GM12878 (cell line): ENCODE data around the gene SRP14. TPM values are rescaled to one million over a fixed set of nuclear protein-coding genes. Genes with fewer than 3 reads are reported as not detected.

Experiments used
- ATAC-seq: fragments of 200-7000 bp; cut with Tn5 transposase; 3 replicates; pipeline ENCODE4 v1.9.1; 2020; ENCODE audit warnings: mild to moderate bottlenecking, moderate library complexity
- BruUV-seq: library from RNA; stranded (reverse); fragments of 400-500 nt; replicated peaks from 2 replicates; lab custom pipeline; 2021; lab: Mats Ljungman, UMichigan
- CTCF ChIA-PET: fragments of 300-600 bp; sonication (Branson Sonifier 250); formaldehyde crosslinking; extraction: SDS; loops from one replicate; lab custom pipeline; 2021; ENCODE audit warnings: inconsistent platforms; lab: Yijun Ruan, JAX
- POLR2A ChIA-PET: fragments of 350-600 bp; formaldehyde crosslinking; extraction: SDS; loops from one replicate; lab custom pipeline; 2021; ENCODE audit warnings: inconsistent platforms; lab: Charles Lee
- RAD21 ChIA-PET: fragments of 300-600 bp; sonication (Branson Sonifier 250); formaldehyde crosslinking; loops from one replicate; lab custom pipeline; 2023; ENCODE audit warnings: antibody characterized with exemption; ENCODE audit not compliant: unreplicated experiment; lab: Charles Lee
- SMC1A ChIA-PET: fragments of 300-600 bp; sonication (Branson Sonifier 250); formaldehyde crosslinking; loops from one replicate; lab custom pipeline; 2023; ENCODE audit not compliant: unreplicated experiment, uncharacterized antibody; lab: Charles Lee
- DNase-seq: peaks from one replicate; pipeline ENCODE4 v3.0.0-alpha.2; 2011; ENCODE audit warnings: low read depth, low spot score
- FAIRE-seq: peaks from 3 replicates; lab custom pipeline; 2011; peaks lifted over from hg19 to GRCh38; lab: Jason Lieb, UNC
- H2AFZ ChIP-seq: 2 replicates; pipeline ENCODE4 v1.6.0; 2011; ENCODE audit warnings: low read depth, low read length, control low read depth; ENCODE audit not compliant: control insufficient read depth
- H3K27ac ChIP-seq: 2 replicates; pipeline ENCODE4 v1.5.1; 2011; ENCODE audit warnings: control low read depth; ENCODE audit not compliant: control insufficient read depth, insufficient read depth
- H3K27me3 ChIP-seq, 2 experiments: replicated peaks in 1 of 2; 2 replicates each; pipeline versions ENCODE4 v1.6.0 to v1.6.1; 2011; ENCODE audit warnings: low read length in 1 of 2; ENCODE audit not compliant: control insufficient read depth in 2 of 2, insufficient read depth in 2 of 2
- H3K36me3 ChIP-seq, 2 experiments: 2 replicates each; pipeline ENCODE4 v1.5.1; 2011; ENCODE audit warnings: low read length in 1 of 2; ENCODE audit not compliant: control insufficient read depth in 2 of 2, insufficient read depth in 2 of 2
- H3K4me1 ChIP-seq: 2 replicates; pipeline ENCODE4 v1.6.1; 2011; ENCODE audit warnings: mild to moderate bottlenecking, low read length, moderate library complexity, mixed read lengths; ENCODE audit not compliant: control insufficient read depth, insufficient read depth
- H3K4me2 ChIP-seq: 2 replicates; pipeline ENCODE4 v1.6.0; 2011; ENCODE audit warnings: control low read depth; ENCODE audit not compliant: control insufficient read depth, insufficient read depth
- H3K4me3 ChIP-seq: fragments of 200-600 bp; sonication (generic); 2 replicates; pipeline ENCODE4 v1.5.1; 2016
- H3K79me2 ChIP-seq: 2 replicates; pipeline ENCODE4 v1.6.0; 2011; ENCODE audit warnings: low read length; ENCODE audit not compliant: control insufficient read depth, insufficient read depth
- H3K9ac ChIP-seq: 2 replicates; pipeline ENCODE4 v1.8.0; 2011; ENCODE audit warnings: low read length, control low read depth, mixed read lengths; ENCODE audit not compliant: control insufficient read depth, insufficient read depth
- H3K9me3 ChIP-seq: replicated peaks from 3 replicates; pipeline ENCODE4 v1.5.1; 2011; ENCODE audit warnings: mild to moderate bottlenecking, low read length; ENCODE audit not compliant: control insufficient read depth, insufficient read depth
- H4K20me1 ChIP-seq: 2 replicates; pipeline ENCODE4 v1.6.0; 2011; ENCODE audit not compliant: control insufficient read depth, insufficient read depth
- BCL3 ChIP-seq: IDR thresholded peaks from 2 replicates; pipeline ENCODE4 v1.6.1; 2011; ENCODE audit warnings: borderline replicate concordance, low read depth, mild to moderate bottlenecking, moderate library complexity, low read length; ENCODE audit not compliant: insufficient read depth, poor library complexity, severe bottlenecking
- BHLHE40 ChIP-seq, 2 experiments: fragments of 450-650 bp in 1 of 2; IDR thresholded peaks; 2 replicates each; pipeline ENCODE4 v1.6.1; 2011 to 2017; ENCODE audit warnings: low read depth in 2 of 2, borderline replicate concordance in 1 of 2, improper control_type of control experiment in 1 of 2, low read length in 1 of 2, mild to moderate bottlenecking in 1 of 2
- CREB1 ChIP-seq: IDR thresholded peaks from 2 replicates; pipeline ENCODE4 v1.6.1; 2012; ENCODE audit warnings: low read depth, mild to moderate bottlenecking, inconsistent platforms
- FOXK2 ChIP-seq: fragments of 450-650 bp; IDR thresholded peaks from 2 replicates; pipeline ENCODE4 v1.6.1; 2017; ENCODE audit warnings: mild to moderate bottlenecking, moderate library complexity
- IRF4 ChIP-seq: IDR thresholded peaks from 2 replicates; pipeline ENCODE4 v1.6.1; 2011; ENCODE audit warnings: low read depth, low read length
- IRF5 ChIP-seq: fragments of 450-650 bp; IDR thresholded peaks from 2 replicates; pipeline ENCODE4 v1.6.1; 2017; ENCODE audit warnings: borderline replicate concordance
- PML ChIP-seq: IDR thresholded peaks from 2 replicates; pipeline ENCODE4 v1.6.1; 2012; ENCODE audit warnings: low read length, inconsistent platforms
- RAD51 ChIP-seq: fragments of 450-650 bp; IDR thresholded peaks from 2 replicates; pipeline ENCODE4 v1.6.1; 2016; ENCODE audit warnings: moderate library complexity, mild to moderate bottlenecking, inconsistent platforms
- SMAD1 ChIP-seq: fragments of 450-650 bp; IDR thresholded peaks from 2 replicates; pipeline ENCODE4 v1.6.1; 2018; ENCODE audit warnings: mild to moderate bottlenecking, low read depth; ENCODE audit not compliant: partially characterized antibody
- SREBF2 ChIP-seq: IDR thresholded peaks from 2 replicates; pipeline ENCODE4 v1.6.1; 2012; ENCODE audit warnings: mild to moderate bottlenecking, low read length
- TAF1 ChIP-seq: IDR thresholded peaks from 2 replicates; pipeline ENCODE4 v1.6.1; 2011; ENCODE audit warnings: mild to moderate bottlenecking, low read depth, low read length, borderline replicate concordance
- TCF12 ChIP-seq: IDR thresholded peaks from 2 replicates; pipeline ENCODE4 v1.6.1; 2011; ENCODE audit warnings: low read depth, mild to moderate bottlenecking, low read length
- YBX1 ChIP-seq: fragments of 450-650 bp; IDR thresholded peaks from 2 replicates; pipeline ENCODE4 v1.6.1; 2016; ENCODE audit warnings: antibody characterized with exemption
- ZNF207 ChIP-seq: fragments of 450-650 bp; IDR thresholded peaks from 2 replicates; pipeline ENCODE4 v1.6.1; 2014; ENCODE audit warnings: antibody characterized with exemption, mild to moderate bottlenecking, borderline replicate concordance
- ZNF274 ChIP-seq: IDR thresholded peaks from one replicate; pipeline ENCODE4 v1.8.0; 2011; ENCODE audit not compliant: insufficient read length, insufficient read depth
- WGBS: methylation state at CpG from one replicate; pipeline ENCODE4 v1.1.6; 2016; ENCODE audit warnings: low lambda C conversion rate; ENCODE audit not compliant: insufficient replicate concordance, insufficient coverage; ENCODE audit errors: missing lambda C conversion rate; 5-methylcytosine and 5-hydroxymethylcytosine counted together
- in situ Hi-C: fragments of 300-500 bp; cut with MboI; formaldehyde crosslinking; loops from 9 replicates; pipeline ENCODE4 v1.14.3; 2018; ENCODE audit warnings: mixed read lengths
- intact Hi-C: fragments of 100-400 bp; cut with micrococcal nuclease; formaldehyde crosslinking; loops from one replicate; pipeline ENCODE4 v1.14.2; 2022; ENCODE audit not compliant: unreplicated experiment
- polyA plus RNA-seq, 11 experiments: library from polyadenylated mRNA; depleted of rRNA in 4 of 11; unstranded in 6 of 11; stranded (reverse) in 5 of 11; fragments of >200 nt; fragmentation: Nextera tagmentation in 4 of 11; fragmentation: Illumina TruSeq in 1 of 11; extraction: Ambion mirVana in 4 of 11; extraction: Trizol in 1 of 11; gene quantifications; 1 replicate in 1 of 11; 2 replicates in 10 of 11; pipeline versions ENCODE4 v1.2.1 to v1.2.3, GENCODE V29; 2011 to 2016; ENCODE audit warnings: inconsistent platforms in 2 of 11, missing spikeins in 2 of 11, low read depth in 1 of 11
- total RNA-seq, 4 experiments: library from RNA; depleted of rRNA in 3 of 4; stranded (reverse); fragments of >200 nt in 3 of 4; fragmentation: Illumina TruSeq in 1 of 4; extraction: Trizol in 1 of 4; gene quantifications; 2 replicates each; pipeline versions ENCODE4 v1.2.1 to v1.2.3, GENCODE V29; 2013 to 2021

Gene SRP14
- total and polyA plus RNA-seq, 10 of the 15 experiments (the other 5 are each of a cell fraction or from before 2014, with no cell fraction given): 141 to 1,182 (median 493) TPM

- Histone ChIP-seq H3K27me3 (no peaks in the 10 kb centered on the region), H2AFZ (no peak overlapping the region), H3K4me2 (no peak overlapping the region), H3K4me3 (no peak overlapping the region), H3K4me1 (no peaks in the 10 kb centered on the region), H3K9ac (no peak overlapping the region), H3K36me3 (peaks cover 4 to 11% of the 10 kb centered on the region in 2 experiments), H3K9me3 (no peaks in the 10 kb centered on the region), H4K20me1 (no peaks in the 10 kb centered on the region), H3K27ac (no peak overlapping the region), H3K79me2 (no peaks in the 10 kb centered on the region)
- ATAC-seq (no peak), DNase-seq (no peak), FAIRE-seq (no peak)
- ChIA-PET POLR2A (no interaction called here), RAD21 (no interaction called here), SMC1A (interaction anchor here (0.6 to 2.8 kb wide), 3 partner anchors 13 to 70 kb away, joined by 3 to 6 read pairs (median 3); no protein-coding TSS in a partner anchor), CTCF (interaction anchor here (1.1 kb wide), 1 partner anchor 17 kb away, joined by 3 read pairs; no protein-coding TSS in a partner anchor)
- TF ChIP-seq BCL3: no peak
- intact Hi-C loops (no loop called here), in situ Hi-C loops (no loop called here)
- WGBS: 97% methylated on average over 3 of the region's 3 CpGs
- no TSS peak for BruUV-seq
Measured at GRCh38 chr15:40006003-40006402, 33.0 kb downstream of the SRP14 start.

GRCh38 chr15:40003116-40003916 is 35.7 kb downstream of the SRP14 start:
- H3K79me2 ChIP-seq: no peaks in the 10 kb centered on the region
- H3K9ac ChIP-seq: no peak overlapping the region
- SMC1A ChIA-PET: interaction anchor here (0.9 to 1.7 kb wide), 4 partner anchors 13 to 115 kb away, joined by 3 to 5 read pairs (median 4); no protein-coding TSS in a partner anchor
- H3K4me1 ChIP-seq: no peaks in the 10 kb centered on the region
- no TSS peak for BruUV-seq
- POLR2A ChIA-PET: no interaction called here
- no peaks in the 10 kb centered on the region for H4K20me1 ChIP-seq
- DNase-seq: no peak
- no peak for FAIRE-seq
- ATAC-seq: no peak
- no peak overlapping the region for H3K4me3 ChIP-seq
- CTCF ChIA-PET: interaction anchor here (1.2 kb wide), 1 partner anchor 16 kb away, joined by 3 read pairs; no protein-coding TSS in a partner anchor
- no peaks in the 10 kb centered on the region for H3K27me3 ChIP-seq
- RAD21 ChIA-PET: no interaction called here
- in situ Hi-C loops: no loop called here
- no peak overlapping the region for H3K4me2 ChIP-seq
- H3K9me3 ChIP-seq: no peaks in the 10 kb centered on the region
- H3K36me3 ChIP-seq: peaks cover 5 to 9% of the 10 kb centered on the region in 2 experiments; a peak in 3 of 4 replicates
- intact Hi-C loops: no loop called here
- 83% methylated on average over 7 of the region's 7 CpGs for WGBS
- H3K27ac ChIP-seq: no peak overlapping the region
- no peak overlapping the region for H2AFZ ChIP-seq
- TF ChIP-seq YBX1: no peak
- no peak for TF ChIP-seq FOXK2
- TF ChIP-seq PML: no peak
- TF ChIP-seq SREBF2: no peak
- TF ChIP-seq TAF1: no peak
- TF ChIP-seq TCF12: no peak
- TF ChIP-seq ZNF274: no peak
- no peak for TF ChIP-seq ZNF207
- TF ChIP-seq SMAD1: no peak
- TF ChIP-seq IRF5: no peak
- TF ChIP-seq RAD51: no peak
- TF ChIP-seq CREB1: no peak
- TF ChIP-seq IRF4: no peak
- TF ChIP-seq BHLHE40 (IDR thresholded peaks at IDR 0.05; ENCODE audit: borderline replicate concordance in 1 of 2, low read depth in 2 of 2, low read length in 1 of 2): no peak
